Adipocyte (in vitro differentiated cells): ENCODE data around the gene PNP.
"Not testable (repeated sequence)": the region's sequence is repeated elsewhere in the genome, so short reads cannot be mapped to it uniquely, and the experiment has no call there.

Source experiments
- DNase-seq: peaks from one replicate; pipeline ENCODE4 v3.0.0-alpha.2; 2015; ENCODE audit warnings: low read depth
- H3K27me3 ChIP-seq: replicated peaks from 2 replicates; pipeline ENCODE4 v1.7.0; 2013; ENCODE audit warnings: mild to moderate bottlenecking, low read length, moderate library complexity; ENCODE audit not compliant: control insufficient read depth, insufficient read depth
- H3K36me3 ChIP-seq: 2 replicates; pipeline ENCODE4 v1.7.0; 2013; ENCODE audit warnings: low read length, mild to moderate bottlenecking, moderate library complexity; ENCODE audit not compliant: control insufficient read depth, insufficient read depth, severe bottlenecking
- H3K4me1 ChIP-seq: 2 replicates; pipeline ENCODE4 v1.7.0; 2013; ENCODE audit warnings: mild to moderate bottlenecking, low read length, moderate library complexity; ENCODE audit not compliant: control insufficient read depth, insufficient read depth
- H3K4me3 ChIP-seq: 2 replicates; pipeline ENCODE4 v1.7.0; 2013; ENCODE audit warnings: mild to moderate bottlenecking, low read length, moderate library complexity
- H3K9ac ChIP-seq: 2 replicates; pipeline ENCODE4 v1.7.0; 2013; ENCODE audit warnings: mild to moderate bottlenecking, low read length, moderate library complexity
- H3K9me3 ChIP-seq: 2 replicates; pipeline ENCODE4 v1.7.0; 2013; ENCODE audit warnings: mild to moderate bottlenecking, low read length, moderate library complexity; ENCODE audit not compliant: control insufficient read depth

Gene PNP

DNA sequence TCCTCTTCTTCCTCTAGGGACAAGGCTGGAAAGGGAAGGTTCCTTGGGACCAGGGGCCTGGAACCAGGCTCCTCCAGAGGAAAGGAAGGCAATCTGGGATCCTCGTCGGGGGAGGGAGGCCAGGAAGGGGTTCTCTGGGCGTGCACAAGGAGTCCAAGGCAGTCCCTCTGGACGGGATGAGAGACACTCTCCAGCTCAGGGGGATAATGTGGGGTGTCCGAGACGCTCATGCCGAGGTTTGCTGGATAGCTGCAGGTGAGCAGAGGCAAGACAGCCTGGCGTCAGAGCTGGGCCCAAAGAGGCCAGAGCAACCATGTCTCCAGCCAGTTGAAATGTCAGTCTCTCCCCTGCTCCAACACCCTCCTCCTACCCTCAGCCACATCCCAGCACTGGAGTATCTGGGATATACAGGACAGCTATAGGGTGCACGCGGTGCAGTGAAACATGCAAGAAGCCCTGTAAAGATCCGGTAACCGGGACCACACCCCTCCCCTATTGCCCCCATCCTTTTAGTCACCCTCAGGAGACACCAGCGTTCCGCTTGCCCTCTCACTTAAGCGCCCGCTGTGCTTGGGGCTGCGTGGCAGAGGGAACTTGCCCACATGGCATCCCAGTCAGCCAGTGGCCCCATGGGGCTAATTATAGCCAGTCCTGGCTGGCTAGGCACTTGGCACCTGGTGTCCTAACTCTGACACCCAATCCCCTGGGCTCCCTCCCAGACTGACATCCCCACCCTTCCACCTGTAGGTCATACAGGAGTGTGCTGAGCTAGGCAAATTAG lies 33.4 kb upstream of the PNP start, which contains the start of gene KLHL33:
TSS of gene KLHL33 (minus strand) at position 585 of the 781 bp plus-strand sequence. CDS start at position 230, 355 bp downstream.
- no peaks in the 10 kb centered on the region for H3K36me3 ChIP-seq
- peak within 1 kb of the TSS; percentile 42 for H3K4me3 ChIP-seq
- DNase-seq: no peak
- H3K9ac ChIP-seq: peak within 1 kb of the TSS; percentile 28
- H3K4me1 ChIP-seq: peaks cover 26% of the 10 kb centered on the region
- no peaks in the 10 kb centered on the region for H3K9me3 ChIP-seq
- no peaks in the 10 kb centered on the region for H3K27me3 ChIP-seq

DNA sequence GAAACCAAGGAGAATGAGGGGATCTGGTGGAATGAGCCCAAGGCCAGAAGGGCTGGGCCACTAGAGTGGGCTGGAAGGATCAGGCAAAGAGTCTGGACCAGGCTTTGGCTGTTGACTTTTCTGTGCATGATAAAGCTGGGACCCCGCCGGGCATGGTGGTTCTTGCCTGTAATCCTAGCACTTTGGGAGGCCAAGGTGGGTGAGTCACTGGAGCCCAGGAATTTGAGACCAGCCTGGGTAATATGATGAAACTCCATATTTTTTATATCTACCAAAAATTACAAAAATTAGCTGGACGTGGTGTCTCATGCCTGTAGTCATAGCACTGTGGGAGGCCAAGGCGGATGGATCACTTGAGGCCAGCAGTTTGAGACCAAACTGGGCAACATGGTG lies 32.8 kb upstream of the PNP start:
- Histone ChIP-seq H3K27me3 (no peaks in the 10 kb centered on the region), H3K9ac (no peak overlapping the region), H3K4me1 (peaks cover 26% of the 10 kb centered on the region), H3K36me3 (no peaks in the 10 kb centered on the region), H3K9me3 (no peaks in the 10 kb centered on the region), H3K4me3 (no peak overlapping the region)
- DNase-seq: peak; percentile 64

DNA sequence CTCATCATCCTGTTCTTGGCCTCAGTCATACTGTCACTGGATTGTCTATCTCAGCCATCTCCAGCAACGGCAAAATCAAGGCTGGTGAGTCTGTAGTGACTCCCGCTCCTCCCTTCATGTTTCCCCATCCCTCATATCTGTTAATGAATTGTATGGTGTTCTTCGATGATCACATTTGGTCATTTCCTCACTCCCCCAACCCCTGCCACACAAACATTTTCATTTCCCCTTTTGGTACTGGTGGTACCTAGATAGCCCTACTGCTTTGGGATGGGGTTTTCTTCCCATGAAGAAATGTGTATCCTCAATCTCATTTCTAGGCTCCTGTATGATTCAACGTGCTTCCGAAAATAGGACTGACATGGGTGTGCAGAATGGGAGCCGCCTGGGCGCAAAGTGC lies 30.5 kb upstream of the PNP start:
- H3K36me3 ChIP-seq: no peaks in the 10 kb centered on the region
- H3K4me1 ChIP-seq: peaks cover 26% of the 10 kb centered on the region
- H3K9me3 ChIP-seq: no peaks in the 10 kb centered on the region
- DNase-seq: no peak
- no peak overlapping the region for H3K4me3 ChIP-seq
- no peak overlapping the region for H3K9ac ChIP-seq
- no peaks in the 10 kb centered on the region for H3K27me3 ChIP-seq

DNA sequence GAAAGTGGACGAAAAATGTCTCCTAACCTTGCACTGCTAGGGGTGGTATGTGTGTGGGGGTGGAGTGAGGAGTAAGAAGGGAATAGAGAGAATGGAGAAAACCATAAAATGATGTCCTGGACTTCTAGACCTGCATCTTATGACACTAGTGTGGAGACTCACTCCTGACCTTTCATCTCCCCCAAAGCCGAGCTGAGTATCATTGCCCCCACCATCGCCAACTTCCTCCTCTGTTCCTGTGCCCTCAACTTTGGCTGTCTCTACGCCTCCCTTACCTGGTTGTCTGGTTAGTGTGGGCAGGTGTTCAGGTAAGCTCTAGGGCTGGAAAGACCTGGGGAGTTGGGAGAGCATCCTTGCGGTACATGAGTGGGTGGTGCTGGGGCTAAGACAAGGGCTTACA lies 28.7 kb upstream of the PNP start:
- Histone ChIP-seq H3K4me1 (peaks cover 16% of the 10 kb centered on the region), H3K9me3 (no peaks in the 10 kb centered on the region), H3K9ac (no peak overlapping the region), H3K4me3 (no peak overlapping the region), H3K36me3 (peaks cover 1% of the 10 kb centered on the region), H3K27me3 (no peaks in the 10 kb centered on the region)
- no peak for DNase-seq

DNA sequence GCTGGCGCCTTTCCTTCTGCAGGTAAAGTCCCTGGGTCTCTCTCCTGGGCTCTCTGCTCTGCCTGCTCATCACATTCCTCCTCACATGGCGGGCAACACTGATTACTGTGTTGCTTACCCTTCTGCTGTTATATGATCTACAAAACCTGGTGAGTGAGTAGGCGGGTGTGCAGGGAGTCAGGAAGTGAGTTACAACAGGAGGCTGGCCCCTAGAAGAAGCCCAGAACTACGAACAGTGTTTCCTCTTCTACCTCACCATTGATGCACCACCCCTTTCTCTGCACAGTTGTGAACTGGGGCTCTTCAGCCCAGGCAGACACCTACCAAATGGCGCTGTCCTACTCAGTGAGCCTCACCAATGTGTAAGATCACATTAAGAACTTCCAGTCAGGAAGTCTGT lies 28.3 kb upstream of the PNP start:
- no peak for DNase-seq
- Histone ChIP-seq H3K4me1 (peaks cover 12% of the 10 kb centered on the region), H3K9ac (no peak overlapping the region), H3K27me3 (no peaks in the 10 kb centered on the region), H3K9me3 (no peaks in the 10 kb centered on the region), H3K4me3 (no peak overlapping the region), H3K36me3 (peaks cover 6% of the 10 kb centered on the region)

DNA sequence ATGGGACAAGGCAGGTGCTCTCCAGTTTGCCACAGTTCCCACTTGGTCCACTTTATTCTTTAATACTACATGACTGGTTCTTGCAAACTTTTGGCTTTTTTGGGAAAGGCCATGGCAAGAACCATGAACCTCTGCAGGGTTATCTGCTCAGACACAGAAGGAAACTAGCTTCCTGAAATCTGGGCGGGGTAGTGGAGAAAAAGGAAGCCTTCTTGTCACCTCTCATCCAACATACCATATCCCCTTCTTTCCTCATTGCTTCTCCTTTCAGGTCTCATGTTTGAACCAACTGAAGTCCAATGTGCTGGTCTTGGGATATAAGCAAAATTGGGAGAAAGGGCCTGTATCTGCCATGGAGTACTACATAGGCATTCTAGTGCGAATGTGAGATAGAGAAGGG lies 27.7 kb upstream of the PNP start:
- peaks cover 7% of the 10 kb centered on the region for H3K4me1 ChIP-seq
- DNase-seq: no peak
- H3K9me3 ChIP-seq: no peaks in the 10 kb centered on the region
- peaks cover 11% of the 10 kb centered on the region for H3K36me3 ChIP-seq
- H3K9ac ChIP-seq: no peak overlapping the region
- no peak overlapping the region for H3K4me3 ChIP-seq
- no peaks in the 10 kb centered on the region for H3K27me3 ChIP-seq

DNA sequence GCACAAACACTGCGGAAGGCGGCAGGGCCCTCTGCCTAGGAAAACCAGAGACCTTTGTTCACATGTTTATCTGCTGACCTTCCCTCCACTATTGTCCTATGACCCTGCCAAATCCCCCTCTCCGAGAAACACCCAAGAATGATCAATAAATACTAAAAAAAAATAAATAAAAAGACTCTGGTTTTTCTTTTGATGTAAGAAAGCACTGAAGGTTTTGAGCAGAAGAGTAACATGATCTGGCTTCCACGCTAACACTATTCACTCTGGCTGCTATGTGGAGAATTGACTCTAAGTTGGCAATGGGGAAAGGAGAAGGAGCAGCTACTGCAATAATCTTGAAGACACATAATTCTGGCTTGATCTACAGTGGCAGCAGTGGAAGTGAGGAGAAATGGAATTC lies 25.6 kb upstream of the PNP start:
- H3K9me3 ChIP-seq, H3K4me1 ChIP-seq, H3K9ac ChIP-seq, H3K27me3 ChIP-seq, H3K4me3 ChIP-seq, DNase-seq: not testable (repeated sequence)
- peaks cover 33% of the 10 kb centered on the region for H3K36me3 ChIP-seq

DNA sequence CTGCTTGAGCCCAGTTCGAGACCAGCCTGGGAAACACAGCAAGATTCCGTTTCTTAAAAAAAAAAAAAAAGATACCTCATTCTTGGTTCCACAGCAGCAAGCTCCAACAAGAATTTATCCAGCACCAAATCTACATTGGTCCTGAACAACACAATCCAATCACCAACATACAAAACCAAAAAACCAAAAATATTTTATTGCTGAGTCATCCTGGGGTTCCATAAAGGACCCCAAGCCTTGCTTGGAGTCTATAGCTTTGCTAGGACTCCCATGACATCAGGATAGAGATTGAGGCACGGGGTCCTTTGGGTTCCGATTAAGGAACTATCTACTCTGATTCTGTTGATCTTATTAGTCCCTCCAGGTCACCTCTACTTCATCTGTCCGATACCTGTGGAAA lies 22.3 kb upstream of the PNP start:
- H3K9ac ChIP-seq: no peak overlapping the region
- DNase-seq: no peak
- H3K27me3 ChIP-seq: no peaks in the 10 kb centered on the region
- no peak overlapping the region for H3K4me3 ChIP-seq
- no peaks in the 10 kb centered on the region for H3K4me1 ChIP-seq
- no peaks in the 10 kb centered on the region for H3K9me3 ChIP-seq
- H3K36me3 ChIP-seq: peaks cover 58% of the 10 kb centered on the region

DNA sequence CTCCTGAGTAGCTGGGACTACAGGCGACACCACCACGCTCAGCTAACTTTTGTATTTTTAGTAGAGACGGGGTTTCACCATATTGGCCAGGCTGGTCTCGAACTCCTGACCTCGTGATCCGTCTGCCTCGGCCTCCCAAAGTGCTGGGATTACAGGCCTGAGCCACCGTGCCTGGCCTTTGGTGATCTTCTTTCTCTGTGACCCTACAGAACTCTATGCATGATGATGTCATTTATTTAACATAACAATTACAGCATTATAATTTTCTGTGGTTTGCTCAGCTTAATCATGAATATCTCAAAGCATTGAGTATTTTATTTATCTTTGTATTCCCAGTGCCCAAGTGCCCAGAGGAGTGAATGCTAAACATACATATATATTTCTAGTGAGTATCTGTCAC lies 16.4 kb upstream of the PNP start:
- not testable (repeated sequence) for H3K27me3 ChIP-seq, DNase-seq, H3K9ac ChIP-seq, H3K4me3 ChIP-seq, H3K9me3 ChIP-seq
- Histone ChIP-seq H3K36me3 (peaks cover 52% of the 10 kb centered on the region), H3K4me1 (peaks cover 28% of the 10 kb centered on the region)

DNA sequence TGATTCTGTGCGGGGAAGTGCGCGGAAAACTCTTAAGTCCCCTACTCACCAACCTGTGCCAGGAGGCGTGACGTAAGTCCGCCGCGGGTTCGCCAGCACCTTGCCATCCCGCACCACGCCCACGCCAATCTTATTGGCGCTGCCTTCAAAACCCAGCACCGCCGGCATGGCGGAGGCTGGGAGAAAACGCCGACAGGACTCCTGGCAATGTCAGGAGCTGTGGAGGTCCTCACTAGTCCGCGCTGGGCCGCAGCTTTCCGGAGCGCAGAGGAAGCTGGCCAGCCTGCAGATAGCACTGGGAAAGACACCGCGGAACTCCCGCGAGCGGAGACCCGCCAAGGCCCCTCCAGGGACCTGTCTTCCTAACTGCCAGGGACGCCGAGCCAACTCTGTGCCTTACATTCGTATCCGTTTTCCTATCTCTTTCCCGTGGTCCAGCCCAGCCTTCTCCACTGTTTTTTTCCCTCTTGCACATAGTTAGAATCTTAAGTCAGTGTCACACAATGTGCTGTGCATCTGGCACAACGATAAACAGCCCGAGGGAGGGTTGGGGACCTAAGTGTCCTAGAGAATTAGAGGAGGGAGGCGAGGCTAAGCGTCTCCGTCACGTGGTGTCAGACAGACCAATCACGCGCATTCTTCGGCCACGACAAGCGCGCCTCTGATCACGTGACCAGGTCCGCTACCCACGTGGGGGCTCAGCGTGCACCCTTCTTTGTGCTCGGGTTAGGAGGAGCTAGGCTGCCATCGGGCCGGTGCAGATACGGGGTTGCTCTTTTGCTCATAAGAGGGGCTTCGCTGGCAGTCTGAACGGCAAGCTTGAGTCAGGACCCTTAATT lies 14.5 kb upstream of the PNP start, which contains the start of the genes APEX1 and OSGEP:
TSS of gene APEX1 (plus strand) at position 711 of the 839 bp plus-strand sequence. CDS start 420 bp downstream, outside the sequence.
TSS of gene OSGEP (minus strand) at position 297 of the 839 bp plus-strand sequence. CDS start at position 168, 129 bp downstream.
- Histone ChIP-seq H3K9me3 (no peaks in the 10 kb centered on the region), H3K36me3 (peaks cover 50% of the 10 kb centered on the region), H3K4me3 (peak within 1 kb of the TSS; percentile 90), H3K4me1 (peaks cover 37% of the 10 kb centered on the region), H3K27me3 (no peaks in the 10 kb centered on the region), H3K9ac (peak within 1 kb of the TSS; percentile 94)
- DNase-seq: peak; percentile 100
